NT2/D1 (cell line): Measurements from ENCODE around the gene CDC14B.

Source experiments
- DNase-seq: peaks from one replicate; pipeline ENCODE4 v3.0.0-alpha.2; 2011; ENCODE audit warnings: low read depth, low spot score
- H3K27me3 ChIP-seq: 2 replicates; pipeline ENCODE4 v1.6.0; 2011; ENCODE audit warnings: mild to moderate bottlenecking; ENCODE audit not compliant: insufficient read length, insufficient read depth
- H3K36me3 ChIP-seq: 2 replicates; pipeline ENCODE4 v1.6.1; 2011; ENCODE audit warnings: mild to moderate bottlenecking, low read length, mixed read lengths; ENCODE audit not compliant: insufficient read depth, insufficient read length
- H3K4me1 ChIP-seq: 2 replicates; pipeline ENCODE4 v1.5.1; 2011; ENCODE audit not compliant: insufficient read depth, insufficient read length
- H3K4me3 ChIP-seq: 2 replicates; pipeline ENCODE4 v1.5.1; 2011; ENCODE audit warnings: low read depth; ENCODE audit not compliant: insufficient read length
- H3K9ac ChIP-seq: 2 replicates; pipeline ENCODE4 v1.6.0; 2011; ENCODE audit warnings: low read depth; ENCODE audit not compliant: insufficient read length
- H3K9me3 ChIP-seq: 2 replicates; pipeline ENCODE4 v1.5.1; 2011; ENCODE audit warnings: mild to moderate bottlenecking, low read length; ENCODE audit not compliant: insufficient read depth
- SUZ12 ChIP-seq: IDR thresholded peaks from 2 replicates; pipeline ENCODE4 v1.6.1; 2011; ENCODE audit not compliant: insufficient read length, insufficient read depth; ENCODE audit errors: extremely low read depth
- YY1 ChIP-seq: IDR thresholded peaks from 2 replicates; pipeline ENCODE4 v1.6.1; 2011; ENCODE audit not compliant: insufficient read length, insufficient read depth
- ZNF274 ChIP-seq: IDR thresholded peaks from 2 replicates; pipeline ENCODE4 v1.6.1; 2011; ENCODE audit warnings: mild to moderate bottlenecking, low read depth, low read length

Gene CDC14B

DNA sequence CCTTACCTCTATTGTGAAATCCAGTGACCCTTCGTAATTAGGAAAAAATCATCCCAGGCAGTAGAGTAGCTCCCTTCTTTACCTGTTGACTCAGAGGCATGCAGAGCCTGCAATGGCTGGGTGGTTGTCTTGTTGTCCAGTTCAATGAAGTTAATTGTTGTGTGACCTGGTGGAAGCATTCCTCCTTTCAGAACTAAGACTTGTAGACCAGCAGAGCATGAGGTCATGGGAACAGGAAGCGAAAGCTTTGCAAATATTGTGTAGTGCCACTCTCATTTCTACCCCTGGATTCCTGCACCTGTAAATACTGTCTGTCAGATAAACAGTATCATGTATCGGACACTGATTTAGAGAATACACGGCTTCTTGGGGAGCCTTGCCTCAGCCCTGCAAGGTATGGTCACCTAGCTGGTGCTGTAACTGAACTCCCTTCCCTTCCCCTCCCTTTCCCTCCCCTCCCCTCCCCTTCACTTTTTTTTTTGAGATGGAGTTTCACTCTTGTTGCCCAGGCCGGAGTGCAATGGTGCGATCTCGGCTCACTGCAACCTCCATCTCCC, 41.1 kb upstream of the CDC14B start:
- TF ChIP-seq SUZ12 (no peak), ZNF274 (no peak), YY1 (no peak)
- H3K4me1 ChIP-seq = no peaks in the 10 kb centered on the region
- DNase-seq = no peak
- no peak overlapping the region for H3K4me3 ChIP-seq
- no peaks in the 10 kb centered on the region for H3K9me3 ChIP-seq
- H3K9ac ChIP-seq = no peak overlapping the region
- no peaks in the 10 kb centered on the region for H3K27me3 ChIP-seq
- H3K36me3 ChIP-seq = no peaks in the 10 kb centered on the region

- H3K4me3 ChIP-seq = peak within 1 kb of the TSS; percentile 75
- no peak for TF ChIP-seq YY1
- TF ChIP-seq ZNF274 = no peak
- no peak for TF ChIP-seq SUZ12
- no peak for DNase-seq
These were observed 35.7 kb upstream of the CDC14B start, which contains the start of gene PRXL2C for GRCh38 chr9:96655198-96655851. TSS of gene PRXL2C (minus strand) at chr9:96655317. CDS start at chr9:96655281, 36 bp downstream.

GRCh38 chr9:96654450-96655197, 35.0 kb upstream of the CDC14B start:
- no peak for DNase-seq
- Histone ChIP-seq H3K9me3 (no peaks in the 10 kb centered on the region), H3K9ac (peak overlapping the region; percentile 85), H3K36me3 (peaks cover 20% of the 10 kb centered on the region), H3K27me3 (no peaks in the 10 kb centered on the region), H3K4me3 (peak overlapping the region; percentile 75), H3K4me1 (no peaks in the 10 kb centered on the region)
- no peak for TF ChIP-seq SUZ12
- no peak for TF ChIP-seq ZNF274
- no peak for TF ChIP-seq YY1

More at GRCh38 chr9:96655198-96655851, 35.7 kb upstream of the CDC14B start, which contains the start of gene PRXL2C:
- Histone ChIP-seq H3K4me1 (no peaks in the 10 kb centered on the region), H3K27me3 (no peaks in the 10 kb centered on the region), H3K36me3 (peaks cover 14% of the 10 kb centered on the region), H3K9me3 (no peaks in the 10 kb centered on the region), H3K9ac (peak within 1 kb of the TSS; percentile 85)

GRCh38 chr9:96651626-96652025, 32.0 kb upstream of the CDC14B start:
- peaks cover 35% of the 10 kb centered on the region for H3K36me3 ChIP-seq

DNA sequence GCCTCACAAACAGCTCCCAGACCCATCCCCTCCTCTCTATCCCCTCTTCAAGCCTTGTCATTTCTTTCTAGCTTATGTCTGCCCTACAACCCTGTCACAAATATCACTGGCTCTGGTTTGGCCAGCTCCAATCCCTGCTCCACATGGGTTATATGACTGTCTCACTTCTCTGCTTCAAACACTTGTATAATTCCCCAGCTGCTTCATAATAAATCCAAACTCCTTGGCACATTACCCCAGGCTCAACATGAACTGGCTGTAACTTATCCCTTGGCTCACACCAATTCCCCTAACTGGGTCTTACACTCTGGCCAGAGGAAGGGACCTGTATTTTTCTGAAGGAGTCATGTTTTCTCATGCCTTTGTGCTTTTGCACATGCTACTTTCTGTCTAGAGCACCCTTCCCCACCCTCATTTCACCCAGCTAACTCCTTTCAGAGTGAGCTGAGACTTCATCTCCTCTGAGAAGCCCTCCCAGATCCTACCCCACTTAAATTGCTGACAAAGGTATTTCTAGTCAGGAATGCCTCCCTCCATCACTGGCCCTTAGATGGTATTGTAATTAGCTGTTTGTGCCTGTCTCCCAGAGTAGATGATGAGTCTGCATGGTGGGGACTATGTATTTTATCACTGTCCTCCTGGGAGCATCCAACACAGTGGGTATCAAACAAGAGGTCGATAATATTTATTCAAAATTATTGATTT, 30.1 kb upstream of the CDC14B start:
- no peaks in the 10 kb centered on the region for H3K27me3 ChIP-seq
- no peak for DNase-seq
- no peaks in the 10 kb centered on the region for H3K4me1 ChIP-seq
- TF ChIP-seq SUZ12 (no peak), ZNF274 (no peak), YY1 (no peak)
- no peak overlapping the region for H3K9ac ChIP-seq
- no peaks in the 10 kb centered on the region for H3K9me3 ChIP-seq
- H3K36me3 ChIP-seq = peaks cover 49% of the 10 kb centered on the region
- no peak overlapping the region for H3K4me3 ChIP-seq

More at GRCh38 chr9:96651626-96652025, 32.0 kb upstream of the CDC14B start:
- no peak for DNase-seq
- TF ChIP-seq SUZ12 (no peak), ZNF274 (no peak), YY1 (no peak)
- Histone ChIP-seq H3K27me3 (no peaks in the 10 kb centered on the region), H3K4me3 (no peak overlapping the region), H3K9me3 (no peaks in the 10 kb centered on the region), H3K9ac (no peak overlapping the region), H3K4me1 (no peaks in the 10 kb centered on the region)

GRCh38 chr9:96646081-96646991, 26.7 kb upstream of the CDC14B start:
- Histone ChIP-seq H3K36me3 (peaks cover 56% of the 10 kb centered on the region), H3K4me1 (no peaks in the 10 kb centered on the region), H3K9ac (no peak overlapping the region), H3K9me3 (no peaks in the 10 kb centered on the region), H3K27me3 (no peaks in the 10 kb centered on the region), H3K4me3 (no peak overlapping the region)
- TF ChIP-seq ZNF274 = no peak
- no peak for TF ChIP-seq YY1
- no peak for TF ChIP-seq SUZ12
- no peak for DNase-seq
